ENCODE results near the gene ELFN1. TPM values are rescaled to one million over a fixed set of nuclear protein-coding genes. Genes with fewer than 3 reads are reported as not detected.

Gene ELFN1
- total RNA-seq, 1 donor from 2014 or later = 2.2 TPM

- H3K27me3 ChIP-seq = no peaks in the 10 kb centered on the region
- peaks cover 12% of the 10 kb centered on the region for H3K9me3 ChIP-seq
- H3K27ac ChIP-seq = no peak overlapping the region
- no peak for TF ChIP-seq CTCF (IDR thresholded peaks at IDR 0.05)
- no peak for TF ChIP-seq POLR2A (IDR thresholded peaks at IDR 0.05)
- no peak for TF ChIP-seq POLR2AphosphoS5 (IDR thresholded peaks at IDR 0.05; ENCODE audit: insufficient read depth in 1 of 2, low read depth in 1 of 2)
- no peaks in the 10 kb centered on the region for H3K4me1 ChIP-seq
- DNase-seq (ENCODE audit: extremely low spot score in 2 of 2) = no peak
- H3K4me3 ChIP-seq = no peak overlapping the region
- intact Hi-C loops (cut with DNase I) = no loop called here
- H3K36me3 ChIP-seq = no peaks in the 10 kb centered on the region
These were observed 30.4 kb upstream of the ELFN1 start for GRCh38 chr7:1639532-1640175.

GRCh38 chr7:1640376-1641172 lies 29.5 kb upstream of the ELFN1 start:
- no peaks in the 10 kb centered on the region for H3K27me3 ChIP-seq
- peaks cover 12% of the 10 kb centered on the region for H3K9me3 ChIP-seq
- DNase-seq (ENCODE audit: extremely low spot score in 2 of 2) = no peak
- intact Hi-C loops (cut with DNase I) = loop anchor here (1.0 kb wide), 1 partner anchor 69 kb away; no protein-coding TSS in a partner anchor
- H3K4me1 ChIP-seq = no peaks in the 10 kb centered on the region
- H3K36me3 ChIP-seq = no peaks in the 10 kb centered on the region
- TF ChIP-seq CTCF (IDR thresholded peaks at IDR 0.05) (no peak), POLR2A (IDR thresholded peaks at IDR 0.05) (no peak), POLR2AphosphoS5 (IDR thresholded peaks at IDR 0.05; ENCODE audit: insufficient read depth in 1 of 2, low read depth in 1 of 2) (no peak)
- H3K27ac ChIP-seq = no peak overlapping the region
- H3K4me3 ChIP-seq = no peak overlapping the region

- intact Hi-C loops (cut with DNase I) = loop anchor here (1.0 kb wide), 1 partner anchor 68 kb away; no protein-coding TSS in a partner anchor
- no peaks in the 10 kb centered on the region for H3K36me3 ChIP-seq
- no peak for DNase-seq (ENCODE audit: extremely low spot score in 2 of 2)
- TF ChIP-seq POLR2A (IDR thresholded peaks at IDR 0.05) = no peak
- TF ChIP-seq POLR2AphosphoS5 (IDR thresholded peaks at IDR 0.05; ENCODE audit: insufficient read depth in 1 of 2, low read depth in 1 of 2) = no peak
- TF ChIP-seq CTCF (IDR thresholded peaks at IDR 0.05) = no peak
- H3K4me3 ChIP-seq = no peak overlapping the region
- no peaks in the 10 kb centered on the region for H3K4me1 ChIP-seq
- H3K27me3 ChIP-seq = no peaks in the 10 kb centered on the region
- peaks cover 12% of the 10 kb centered on the region for H3K9me3 ChIP-seq
- no peak overlapping the region for H3K27ac ChIP-seq
These were observed 28.9 kb upstream of the ELFN1 start for GRCh38 chr7:1641173-1641572.

- intact Hi-C loops (cut with DNase I) = loop anchor here (1.0 kb wide), 1 partner anchor 68 kb away; no protein-coding TSS in a partner anchor
- Histone ChIP-seq H3K9me3 (peaks cover 12% of the 10 kb centered on the region), H3K4me1 (no peaks in the 10 kb centered on the region), H3K27me3 (no peaks in the 10 kb centered on the region), H3K36me3 (no peaks in the 10 kb centered on the region), H3K4me3 (no peak overlapping the region), H3K27ac (no peak overlapping the region)
- no peak for TF ChIP-seq CTCF (IDR thresholded peaks at IDR 0.05)
- TF ChIP-seq POLR2AphosphoS5 (IDR thresholded peaks at IDR 0.05; ENCODE audit: insufficient read depth in 1 of 2, low read depth in 1 of 2) = no peak
- TF ChIP-seq POLR2A (IDR thresholded peaks at IDR 0.05) = no peak
- no peak for DNase-seq (ENCODE audit: extremely low spot score in 2 of 2)
These were observed 28.3 kb upstream of the ELFN1 start for GRCh38 chr7:1641661-1642260.
